NT2/D1 (cell line): ENCODE results near the gene SEMA6C.

Experiments used
- SUZ12 ChIP-seq: IDR thresholded peaks from 2 replicates; pipeline ENCODE4 v1.6.1; 2011; ENCODE audit not compliant: insufficient read length, insufficient read depth; ENCODE audit errors: extremely low read depth
- YY1 ChIP-seq: IDR thresholded peaks from 2 replicates; pipeline ENCODE4 v1.6.1; 2011; ENCODE audit not compliant: insufficient read length, insufficient read depth
- ZNF274 ChIP-seq: IDR thresholded peaks from 2 replicates; pipeline ENCODE4 v1.6.1; 2011; ENCODE audit warnings: mild to moderate bottlenecking, low read depth, low read length

DNA sequence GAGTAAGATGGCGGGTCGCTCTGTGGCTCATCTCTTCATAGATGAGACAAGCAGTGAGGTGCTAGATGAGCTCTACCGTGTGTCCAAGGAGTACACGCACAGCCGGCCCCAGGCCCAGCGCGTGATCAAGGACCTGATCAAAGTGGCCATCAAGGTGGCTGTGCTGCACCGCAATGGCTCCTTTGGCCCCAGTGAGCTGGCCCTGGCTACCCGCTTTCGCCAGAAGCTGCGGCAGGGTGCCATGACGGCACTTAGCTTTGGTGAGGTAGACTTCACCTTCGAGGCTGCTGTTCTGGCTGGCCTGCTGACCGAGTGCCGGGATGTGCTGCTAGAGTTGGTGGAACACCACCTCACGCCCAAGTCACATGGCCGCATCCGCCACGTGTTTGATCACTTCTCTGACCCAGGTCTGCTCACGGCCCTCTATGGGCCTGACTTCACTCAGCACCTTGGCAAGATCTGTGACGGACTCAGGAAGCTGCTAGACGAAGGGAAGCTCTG, 12.4 kb upstream of the SEMA6C start:
- TF ChIP-seq ZNF274 (no peak), YY1 (no peak), SUZ12 (no peak)
